Measurements from ENCODE around the gene SERPINA3. TPM values are rescaled to one million over a fixed set of nuclear protein-coding genes. Genes with fewer than 3 reads are reported as not detected.

SERPINA3 gene
- total RNA-seq, 3 donors from 2014 or later: 1.9 to 2.6 (median 2.4) TPM

DNA sequence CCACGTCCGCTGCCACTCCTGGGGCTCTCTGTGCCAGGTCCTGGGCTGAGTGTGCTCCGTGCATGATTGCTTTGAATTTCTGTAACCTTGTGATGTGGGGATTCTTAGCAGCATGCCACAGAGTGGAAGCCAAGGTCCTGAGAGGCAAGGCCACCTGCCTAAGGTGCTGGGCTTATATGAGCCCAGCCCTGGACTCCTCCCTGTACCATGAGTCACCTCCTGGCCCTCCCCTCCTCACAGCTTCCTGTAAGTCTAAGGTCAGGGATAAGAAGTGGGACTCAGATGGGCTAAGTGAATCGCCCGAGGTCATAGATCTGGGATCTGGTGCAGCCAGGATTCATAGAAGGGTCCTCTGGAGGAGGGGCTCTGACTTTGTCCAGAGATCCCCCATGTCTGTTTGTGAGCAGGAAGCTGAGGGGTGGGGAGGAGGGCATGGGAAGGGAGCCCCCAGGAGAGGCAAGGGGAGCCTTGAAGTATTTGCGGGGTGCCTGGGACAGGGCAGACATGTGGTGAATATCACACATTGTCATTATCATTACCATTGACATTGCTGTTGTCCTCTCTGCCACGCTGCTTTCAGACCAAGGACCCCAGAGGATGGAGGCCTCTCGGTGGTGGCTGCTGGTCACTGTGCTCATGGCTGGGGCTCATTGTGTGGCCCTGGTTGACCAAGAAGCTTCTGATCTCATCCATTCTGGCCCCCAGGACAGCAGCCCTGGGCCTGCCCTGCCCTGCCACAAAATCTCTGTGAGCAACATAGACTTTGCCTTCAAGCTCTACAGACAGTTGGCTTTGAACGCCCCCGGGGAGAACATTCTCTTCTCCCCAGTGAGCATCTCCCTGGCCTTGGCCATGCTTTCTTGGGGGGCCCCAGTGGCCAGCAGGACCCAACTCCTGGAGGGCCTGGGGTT lies 28.8 kb downstream of the SERPINA3 start:
- ATAC-seq (no peak), DNase-seq (no peak)
- Mint-ChIP-seq H3K9me3 (no peaks in the 10 kb centered on the region), H3K4me1 (ENCODE audit: low read depth) (no peaks in the 10 kb centered on the region), H3K27me3 (ENCODE audit: low read depth) (peaks cover 5% of the 10 kb centered on the region), H3K36me3 (ENCODE audit: insufficient read depth) (no peaks in the 10 kb centered on the region), H3K4me3 (no peak overlapping the region)

- Mint-ChIP-seq H3K4me1 (ENCODE audit: low read depth) (no peaks in the 10 kb centered on the region), H3K4me3 (no peak overlapping the region), H3K27me3 (ENCODE audit: low read depth) (peaks cover 5% of the 10 kb centered on the region), H3K9me3 (no peaks in the 10 kb centered on the region), H3K36me3 (ENCODE audit: insufficient read depth) (no peaks in the 10 kb centered on the region)
- ATAC-seq (no peak), DNase-seq (no peak)
These were observed 29.4 kb downstream of the SERPINA3 start for GRCh38 chr14:94641632-94641955.

DNA sequence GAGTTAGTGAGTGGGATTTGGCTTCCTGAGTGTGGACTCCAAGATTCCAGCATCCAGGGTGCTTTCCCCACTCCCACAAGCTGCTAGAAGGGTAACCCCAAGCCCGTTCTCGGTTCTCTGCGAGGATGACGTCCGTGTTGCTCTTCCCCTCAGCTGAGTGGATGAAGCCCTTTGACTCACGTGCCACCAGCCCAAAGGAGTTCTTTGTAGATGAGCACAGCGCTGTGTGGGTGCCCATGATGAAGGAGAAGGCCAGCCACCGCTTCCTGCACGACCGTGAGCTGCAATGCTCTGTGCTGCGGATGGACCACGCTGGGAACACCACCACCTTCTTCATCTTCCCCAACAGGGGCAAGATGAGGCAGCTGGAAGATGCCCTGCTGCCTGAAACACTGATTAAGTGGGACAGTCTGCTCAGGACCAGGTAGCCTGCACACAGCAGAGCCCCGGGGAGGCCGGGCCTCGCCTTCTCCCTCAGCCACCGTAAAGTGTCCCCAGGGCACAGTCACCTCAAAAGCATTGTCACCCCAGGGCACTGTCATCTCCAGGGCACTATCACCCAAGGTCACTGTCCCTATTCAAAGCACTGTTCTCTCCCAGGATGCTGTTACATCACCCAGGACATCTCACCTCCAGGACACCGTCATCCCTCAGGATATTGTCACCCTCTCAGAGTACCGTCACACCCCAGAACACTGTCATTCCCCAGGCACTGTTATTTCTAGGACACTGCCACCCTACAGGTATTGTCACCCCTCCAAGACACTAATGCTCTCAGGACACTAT lies 31.3 kb downstream of the SERPINA3 start:
- Mint-ChIP-seq H3K36me3 (ENCODE audit: insufficient read depth) (no peaks in the 10 kb centered on the region), H3K4me3 (no peak overlapping the region), H3K27me3 (ENCODE audit: low read depth) (peaks cover 4% of the 10 kb centered on the region), H3K4me1 (ENCODE audit: low read depth) (no peaks in the 10 kb centered on the region), H3K9me3 (no peaks in the 10 kb centered on the region)
- no peak for DNase-seq
- ATAC-seq: no peak

GRCh38 chr14:94644102-94644535 lies 31.9 kb downstream of the SERPINA3 start:
- DNase-seq (no peak), ATAC-seq (no peak)
- Mint-ChIP-seq H3K4me1 (ENCODE audit: low read depth) (no peaks in the 10 kb centered on the region), H3K9me3 (peaks cover 4% of the 10 kb centered on the region), H3K27me3 (ENCODE audit: low read depth) (peaks cover 3% of the 10 kb centered on the region), H3K36me3 (ENCODE audit: insufficient read depth) (no peaks in the 10 kb centered on the region), H3K4me3 (no peak overlapping the region)

GRCh38 chr14:94646066-94646465 lies 33.9 kb downstream of the SERPINA3 start:
- ATAC-seq (no peak), DNase-seq (no peak)
- Mint-ChIP-seq H3K36me3 (ENCODE audit: insufficient read depth) (no peaks in the 10 kb centered on the region), H3K9me3 (peaks cover 4% of the 10 kb centered on the region), H3K4me3 (no peak overlapping the region), H3K4me1 (ENCODE audit: low read depth) (no peaks in the 10 kb centered on the region), H3K27me3 (ENCODE audit: low read depth) (peaks cover 3% of the 10 kb centered on the region)

- H3K27me3 Mint-ChIP-seq (ENCODE audit: low read depth): peaks cover 3% of the 10 kb centered on the region
- H3K4me3 Mint-ChIP-seq: no peak overlapping the region
- no peaks in the 10 kb centered on the region for H3K4me1 Mint-ChIP-seq (ENCODE audit: low read depth)
- ATAC-seq (no peak), DNase-seq (no peak)
- no peaks in the 10 kb centered on the region for H3K36me3 Mint-ChIP-seq (ENCODE audit: insufficient read depth)
- peaks cover 4% of the 10 kb centered on the region for H3K9me3 Mint-ChIP-seq
These were observed 34.3 kb downstream of the SERPINA3 start for GRCh38 chr14:94646481-94646880.

- DNase-seq: no peak
- Mint-ChIP-seq H3K4me1 (ENCODE audit: low read depth) (no peaks in the 10 kb centered on the region), H3K36me3 (ENCODE audit: insufficient read depth) (no peaks in the 10 kb centered on the region), H3K27me3 (ENCODE audit: low read depth) (peaks cover 3% of the 10 kb centered on the region), H3K9me3 (peaks cover 4% of the 10 kb centered on the region), H3K4me3 (no peak overlapping the region)
- no peak for ATAC-seq
These were observed 36.6 kb downstream of the SERPINA3 start for GRCh38 chr14:94648801-94649200.

DNA sequence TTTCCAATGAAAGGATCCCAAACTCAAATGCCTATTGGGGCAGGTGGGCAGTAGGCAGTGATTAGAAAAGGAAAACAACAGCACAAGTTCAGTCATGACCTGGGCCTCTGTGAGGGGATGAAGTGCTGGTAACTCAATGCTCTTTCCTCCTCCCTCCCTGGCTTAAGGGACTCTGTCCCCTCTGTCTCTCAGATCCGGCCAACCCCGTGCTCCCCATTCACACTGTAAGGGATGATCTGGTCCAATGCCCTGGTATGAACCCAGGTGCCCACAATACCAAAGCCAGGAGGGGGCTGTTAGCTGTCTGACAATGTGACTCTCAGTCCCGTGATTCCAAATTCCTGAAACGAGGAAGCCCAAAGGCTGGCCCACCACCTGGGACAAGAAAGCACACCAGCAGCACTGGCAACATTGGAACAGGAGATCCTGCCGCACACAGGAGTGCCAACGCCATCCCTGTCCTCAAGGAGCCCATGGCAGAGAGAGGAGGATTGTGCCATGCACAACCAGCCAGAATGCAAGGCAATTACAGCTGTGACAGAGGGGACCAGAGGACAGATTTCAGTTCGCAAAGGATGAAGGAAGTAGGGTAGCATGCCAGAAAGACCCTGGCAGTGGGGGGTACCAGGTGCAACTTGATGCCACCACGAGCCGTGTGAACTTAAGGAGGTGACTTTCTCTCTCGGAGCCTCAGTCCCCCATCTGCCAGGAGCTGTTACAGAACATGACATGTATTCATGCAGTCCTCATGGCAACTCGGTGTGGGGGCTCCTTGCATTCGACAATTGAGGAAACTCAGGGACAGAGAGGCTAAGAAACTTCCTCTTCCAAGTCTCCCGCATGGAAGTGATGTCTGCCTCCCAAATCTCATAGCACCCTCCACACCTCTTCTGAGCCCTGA lies 37.6 kb downstream of the SERPINA3 start:
- DNase-seq: no peak
- Mint-ChIP-seq H3K4me1 (ENCODE audit: low read depth) (no peaks in the 10 kb centered on the region), H3K36me3 (ENCODE audit: insufficient read depth) (no peaks in the 10 kb centered on the region), H3K4me3 (no peak overlapping the region), H3K27me3 (ENCODE audit: low read depth) (peaks cover 3% of the 10 kb centered on the region), H3K9me3 (peaks cover 4% of the 10 kb centered on the region)
- ATAC-seq: no peak

DNA sequence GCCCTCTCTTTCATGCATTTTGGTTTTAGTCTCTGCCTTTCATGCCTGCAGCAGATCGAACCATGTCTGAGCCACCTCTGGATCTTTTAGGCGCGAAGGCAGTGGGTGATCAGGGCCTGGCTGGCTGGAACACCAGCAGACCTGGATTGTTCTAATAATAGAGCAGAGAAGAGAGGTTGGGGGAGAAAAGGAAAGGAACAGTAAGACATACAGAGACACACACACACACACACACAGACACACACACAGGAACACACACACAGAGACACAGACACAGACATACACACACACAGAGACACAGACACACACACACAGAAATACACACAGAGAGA lies 38.2 kb downstream of the SERPINA3 start:
- Mint-ChIP-seq H3K4me3 (no peak overlapping the region), H3K27me3 (ENCODE audit: low read depth) (peaks cover 3% of the 10 kb centered on the region), H3K9me3 (peaks cover 4% of the 10 kb centered on the region), H3K36me3 (ENCODE audit: insufficient read depth) (no peaks in the 10 kb centered on the region), H3K4me1 (ENCODE audit: low read depth) (no peaks in the 10 kb centered on the region)
- ATAC-seq (no peak), DNase-seq (no peak)

DNA sequence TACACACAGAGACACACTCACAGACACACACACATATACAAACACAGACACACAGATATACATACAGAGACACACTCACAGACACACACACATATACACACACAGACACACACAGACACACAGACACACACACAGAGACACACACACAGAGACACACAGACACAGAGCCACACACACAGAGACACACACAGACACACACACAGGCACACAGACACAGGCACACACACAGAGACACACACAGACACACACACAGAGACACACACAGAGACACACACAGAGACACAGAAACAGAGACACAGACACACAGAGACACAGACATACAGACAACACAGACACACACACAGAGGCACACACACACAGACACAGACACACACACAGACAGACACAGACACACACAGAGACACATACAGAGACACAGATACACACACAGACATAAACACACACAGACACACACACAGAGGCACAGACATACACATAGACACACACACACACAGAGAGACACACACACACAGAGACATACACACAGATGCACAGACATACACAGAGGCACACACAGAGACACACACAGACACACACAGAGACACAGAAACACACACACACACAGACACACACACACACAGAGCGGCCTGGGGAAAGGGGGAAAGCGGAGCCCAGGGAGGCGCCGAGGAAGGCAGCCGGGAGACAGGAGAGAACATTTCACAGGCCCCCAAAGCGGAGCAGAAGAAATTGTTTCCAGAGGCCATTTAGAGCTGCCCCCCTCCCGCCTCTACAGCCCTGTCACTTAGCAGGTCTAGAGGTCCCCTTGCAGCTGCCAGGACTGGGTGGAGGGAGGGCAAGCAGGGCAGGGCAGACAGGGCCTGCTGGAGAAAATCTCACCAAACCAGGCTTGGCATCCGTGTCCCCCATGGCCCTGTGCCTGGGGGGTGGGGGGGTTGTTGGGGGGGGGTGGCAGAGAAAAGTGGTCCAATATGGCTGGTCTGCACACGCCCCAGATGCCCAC lies 38.9 kb downstream of the SERPINA3 start:
- H3K27me3 Mint-ChIP-seq (ENCODE audit: low read depth): no peaks in the 10 kb centered on the region
- DNase-seq: no peak
- no peak overlapping the region for H3K4me3 Mint-ChIP-seq
- H3K36me3 Mint-ChIP-seq (ENCODE audit: insufficient read depth): no peaks in the 10 kb centered on the region
- peaks cover 4% of the 10 kb centered on the region for H3K9me3 Mint-ChIP-seq
- H3K4me1 Mint-ChIP-seq (ENCODE audit: low read depth): no peaks in the 10 kb centered on the region
- ATAC-seq: no peak

DNA sequence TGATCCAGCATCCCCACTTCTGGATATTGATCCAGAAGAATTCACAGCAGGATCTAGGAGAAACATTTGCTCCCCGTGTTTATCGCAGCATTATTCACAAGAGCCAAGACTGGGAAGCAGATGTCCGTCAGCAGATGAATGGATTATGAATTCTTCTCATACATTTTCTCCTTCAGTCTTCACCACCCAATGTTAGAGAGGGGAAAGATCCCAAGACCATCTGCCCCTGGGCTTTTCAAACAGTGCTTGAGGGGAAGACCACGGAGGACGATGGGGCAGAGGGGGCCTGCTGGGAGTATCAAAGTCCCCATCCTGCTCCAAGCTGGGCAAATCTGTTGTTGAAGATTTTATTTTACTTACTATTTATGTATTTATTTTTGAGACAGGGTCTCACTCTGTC lies 41.1 kb downstream of the SERPINA3 start:
- Mint-ChIP-seq H3K9me3 (peaks cover 4% of the 10 kb centered on the region), H3K4me1 (ENCODE audit: low read depth) (no peaks in the 10 kb centered on the region), H3K4me3 (no peak overlapping the region), H3K36me3 (ENCODE audit: insufficient read depth) (no peaks in the 10 kb centered on the region), H3K27me3 (ENCODE audit: low read depth) (no peaks in the 10 kb centered on the region)
- ATAC-seq (no peak), DNase-seq (no peak)

- DNase-seq (no peak), ATAC-seq (no peak)
- H3K27me3 Mint-ChIP-seq (ENCODE audit: low read depth): no peaks in the 10 kb centered on the region
- no peaks in the 10 kb centered on the region for H3K9me3 Mint-ChIP-seq
- no peaks in the 10 kb centered on the region for H3K36me3 Mint-ChIP-seq (ENCODE audit: insufficient read depth)
- H3K4me1 Mint-ChIP-seq (ENCODE audit: low read depth): no peaks in the 10 kb centered on the region
- H3K4me3 Mint-ChIP-seq: no peak overlapping the region
These were observed 42.1 kb downstream of the SERPINA3 start for GRCh38 chr14:94654071-94654861.
